HG03159 (cell line): ENCODE results near the gene DISC1.

Source experiments
- ATAC-seq: cut with Tn5 transposase; IDR thresholded peaks from one replicate; pipeline ENCODE4 v1.9.1; 2021; ENCODE audit warnings: mild to moderate bottlenecking, moderate library complexity; ENCODE audit not compliant: unreplicated experiment

DISC1 gene

DNA sequence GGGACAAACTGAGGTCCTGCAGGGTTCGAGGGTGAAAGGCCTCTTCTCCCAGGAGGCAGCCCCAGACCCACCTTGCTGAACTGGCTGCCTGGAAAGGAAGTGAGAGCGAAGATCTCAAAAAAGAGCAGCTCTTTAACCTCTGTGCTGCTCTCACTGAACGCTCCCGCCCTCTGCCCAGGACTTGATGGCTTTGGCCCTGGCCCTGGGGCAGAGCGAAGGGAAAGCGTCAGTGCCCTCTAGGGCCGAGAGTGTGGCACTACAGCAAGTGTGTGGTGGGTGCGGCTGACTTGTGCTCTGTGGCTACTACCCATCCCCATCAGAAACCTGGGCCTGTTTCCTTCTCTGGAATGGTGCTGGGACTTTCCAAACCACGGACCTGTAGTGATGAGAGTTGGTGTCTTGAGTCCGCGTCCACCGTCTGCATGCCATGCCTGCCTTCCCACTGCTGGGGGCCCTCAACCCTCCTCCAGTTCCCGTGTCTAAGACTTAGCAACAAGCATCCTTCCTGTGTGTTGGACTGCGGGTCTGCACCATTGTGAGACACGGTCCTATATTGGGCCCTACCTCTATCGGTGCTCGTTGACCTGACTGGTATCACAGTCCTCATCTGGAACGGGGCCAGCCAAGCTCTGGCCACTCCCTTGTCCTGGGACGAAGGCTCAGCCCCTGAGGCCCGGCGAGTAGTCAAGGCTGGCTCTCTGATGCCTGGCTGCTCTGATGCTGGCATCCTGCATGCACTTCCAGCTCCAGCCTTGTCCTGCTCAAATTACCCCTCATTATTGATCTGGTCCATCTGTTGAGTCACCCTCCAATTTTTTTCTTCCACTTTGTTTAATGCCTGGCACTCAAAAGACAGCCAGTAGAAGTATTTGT lies 180.3 kb downstream of the DISC1 start:
- peak; percentile 96 for ATAC-seq

DNA sequence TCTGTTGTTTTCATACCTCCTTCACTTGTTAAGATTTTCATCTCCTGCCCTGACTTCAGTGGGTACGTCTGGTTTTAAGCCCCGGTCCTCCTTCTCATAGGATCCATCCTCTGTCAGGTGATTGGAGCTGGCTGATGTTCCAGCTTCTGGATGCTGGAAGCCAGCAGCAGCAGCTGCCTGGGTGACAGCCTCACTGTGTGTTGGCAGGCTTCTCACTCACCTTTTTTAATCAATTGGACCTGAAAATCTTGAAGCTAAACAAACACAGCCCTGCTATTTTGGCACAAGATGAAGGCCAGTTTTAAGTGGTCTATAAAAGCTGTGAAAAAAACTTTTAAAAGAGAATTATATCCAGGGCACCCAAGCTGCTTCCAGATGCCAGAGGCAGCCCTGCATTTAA lies 181.0 kb downstream of the DISC1 start:
- no peak for ATAC-seq

- no peak for ATAC-seq
Measured at GRCh38 chr1:231808116-231808515, 181.5 kb downstream of the DISC1 start.

DNA sequence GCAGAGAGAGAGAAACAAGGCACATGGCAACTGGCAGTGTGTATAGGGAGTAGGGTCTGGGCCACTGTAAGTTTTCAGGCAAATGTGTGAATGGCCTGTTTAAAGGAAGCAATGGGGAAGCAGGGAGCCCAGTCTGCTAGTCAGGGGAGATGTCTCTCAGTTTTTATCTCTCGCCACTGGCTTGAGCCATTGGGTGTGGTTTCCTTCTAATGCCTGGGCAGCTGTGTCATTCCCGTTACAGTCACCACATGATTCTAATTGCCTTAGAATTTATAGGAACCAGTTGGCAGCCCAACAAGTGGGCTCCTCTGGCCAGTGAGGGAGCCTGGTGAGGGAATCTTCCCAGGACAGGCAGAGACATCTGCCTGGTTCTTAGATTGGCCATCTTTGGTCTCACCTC lies 182.4 kb downstream of the DISC1 start:
- no peak for ATAC-seq

- no peak for ATAC-seq
Measured at GRCh38 chr1:231810415-231810814, 183.8 kb downstream of the DISC1 start.

- ATAC-seq = no peak
Measured at GRCh38 chr1:231814021-231814420, 187.4 kb downstream of the DISC1 start.

GRCh38 chr1:231814521-231814920 lies 187.9 kb downstream of the DISC1 start:
- ATAC-seq = no peak

GRCh38 chr1:231817801-231818200 lies 191.2 kb downstream of the DISC1 start:
- ATAC-seq = no peak

GRCh38 chr1:231818337-231818736 lies 191.7 kb downstream of the DISC1 start:
- ATAC-seq = no peak

DNA sequence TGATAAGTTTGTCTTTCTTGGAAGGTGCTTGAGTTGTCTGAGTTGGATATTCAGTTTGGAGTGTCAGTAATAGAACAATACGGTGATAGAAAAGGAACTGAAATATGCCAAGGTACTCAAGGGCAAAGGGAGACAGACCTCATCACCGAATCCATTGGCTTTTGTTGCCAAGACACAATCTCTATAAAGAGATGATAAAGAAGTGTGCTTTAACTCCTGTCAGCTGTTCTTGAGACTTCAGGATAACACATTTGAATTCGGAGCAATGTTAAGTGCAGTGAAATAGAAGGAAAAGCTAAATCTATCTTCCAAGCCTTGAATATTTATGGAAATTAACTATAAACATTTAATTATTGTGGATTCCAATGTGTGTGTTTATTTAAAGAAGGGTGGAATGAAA lies 194.7 kb downstream of the DISC1 start:
- ATAC-seq = no peak

DNA sequence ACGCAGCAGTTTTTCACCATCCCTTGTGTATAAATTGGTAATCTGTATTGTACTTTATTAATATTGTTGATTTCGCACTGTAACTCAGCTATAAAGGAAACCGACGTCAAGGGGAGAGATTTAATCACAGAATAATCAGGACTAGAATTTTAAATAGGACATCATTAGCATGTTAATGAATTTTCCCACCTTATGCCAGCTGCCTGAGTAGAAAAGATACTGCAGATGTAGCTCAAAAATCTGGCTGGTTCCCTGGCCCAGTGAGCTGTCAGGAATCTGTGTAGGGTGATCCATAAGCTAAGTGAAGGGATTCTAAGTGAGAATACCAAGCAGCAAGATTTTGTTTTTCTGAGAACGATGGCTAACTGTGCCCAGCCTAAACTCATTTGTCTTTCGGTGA lies 195.5 kb downstream of the DISC1 start:
- ATAC-seq = no peak

- no peak for ATAC-seq
Measured at GRCh38 chr1:231826566-231826965, 200.0 kb downstream of the DISC1 start.

- no peak for ATAC-seq
Measured at GRCh38 chr1:231827337-231828105, 200.9 kb downstream of the DISC1 start.

DNA sequence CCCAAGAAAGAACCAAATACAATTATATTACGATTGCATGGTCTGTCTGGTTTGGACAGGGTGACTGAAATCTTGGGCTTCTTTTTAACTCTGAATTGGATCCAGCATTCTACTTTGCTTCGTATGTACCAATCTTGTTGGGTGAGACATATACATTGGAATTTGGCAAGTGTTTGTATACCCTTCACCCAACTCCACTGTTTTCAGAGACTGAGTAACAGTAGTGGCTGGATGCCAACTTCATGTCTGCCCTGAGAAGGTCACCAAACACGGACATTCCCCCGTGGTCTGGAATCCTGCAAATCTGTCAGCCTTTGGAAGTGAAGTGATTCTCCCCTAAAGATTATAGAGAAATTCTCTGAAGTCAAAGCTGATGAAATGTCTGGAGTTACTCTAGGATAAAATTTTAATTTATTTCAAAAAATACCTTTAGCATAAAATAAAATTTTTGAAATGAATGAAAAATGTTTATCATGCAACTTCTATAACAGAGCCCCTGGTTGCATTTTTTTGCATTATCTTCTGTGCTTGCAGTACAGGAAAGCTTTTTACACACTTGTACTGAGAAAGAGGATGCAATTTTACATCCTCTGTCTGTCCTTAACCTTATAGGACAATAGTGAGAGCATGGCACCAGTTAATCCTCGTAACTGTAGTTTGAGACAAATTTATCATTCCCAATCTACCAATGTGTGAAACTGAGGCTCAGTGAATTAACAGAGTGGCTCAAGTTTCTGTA lies 201.8 kb downstream of the DISC1 start:
- ATAC-seq = no peak

DNA sequence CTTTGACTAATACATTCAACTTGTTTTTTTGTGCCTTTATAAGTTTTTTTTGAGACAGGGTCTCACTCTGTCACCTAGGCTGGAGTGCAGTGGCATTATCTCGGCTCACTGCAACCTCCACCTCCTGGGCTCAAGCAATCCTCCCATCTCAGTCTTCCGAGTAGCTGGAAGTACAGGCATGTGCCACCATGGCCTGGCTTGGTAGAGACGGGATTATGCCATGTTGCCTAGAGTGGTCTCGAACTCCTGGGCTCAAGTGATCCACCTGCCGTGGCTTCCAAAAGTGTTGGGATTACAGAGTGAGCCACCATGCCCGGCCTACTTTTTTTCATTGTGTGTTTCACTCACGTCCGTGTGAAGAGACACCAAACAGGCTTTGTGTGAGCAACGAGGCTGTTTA lies 202.7 kb downstream of the DISC1 start:
- ATAC-seq = no peak

DNA sequence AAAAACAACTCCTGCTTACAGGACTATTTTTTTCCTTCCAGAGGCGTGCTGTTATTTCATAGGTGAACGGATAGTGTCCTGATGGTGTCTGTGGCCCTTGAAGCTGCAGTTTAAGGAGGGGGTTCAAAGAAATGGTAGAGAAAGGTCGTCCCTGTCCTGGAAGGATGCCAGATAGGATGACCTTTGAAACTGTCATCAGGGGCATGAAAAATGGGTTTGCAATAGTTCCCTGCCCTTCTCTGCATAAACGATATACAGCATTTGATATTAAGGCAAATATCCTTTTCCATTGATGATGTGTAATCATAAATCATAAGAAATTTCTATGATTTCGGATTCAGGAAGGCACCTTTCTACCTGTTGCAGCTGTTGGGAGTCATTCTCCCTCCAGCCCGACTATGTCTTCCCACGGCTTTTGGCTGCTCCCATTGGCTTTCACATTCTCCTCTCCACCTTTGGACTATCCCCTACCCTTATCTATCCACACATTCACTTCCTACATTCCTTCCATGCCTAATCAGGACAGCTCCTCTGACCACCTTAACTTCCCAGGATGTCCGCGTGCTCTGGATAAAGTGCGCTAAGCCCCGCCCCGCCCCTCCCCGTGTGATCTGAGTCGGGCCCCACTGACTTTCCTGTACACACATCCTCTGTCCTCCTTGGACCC lies 209.8 kb downstream of the DISC1 start:
- no peak for ATAC-seq

- ATAC-seq = no peak
Measured at GRCh38 chr1:231838521-231838920, 211.9 kb downstream of the DISC1 start.

- no peak for ATAC-seq
Measured at GRCh38 chr1:231839999-231840398, 213.4 kb downstream of the DISC1 start.

GRCh38 chr1:231841616-231842344 lies 215.2 kb downstream of the DISC1 start:
- ATAC-seq = no peak

DNA sequence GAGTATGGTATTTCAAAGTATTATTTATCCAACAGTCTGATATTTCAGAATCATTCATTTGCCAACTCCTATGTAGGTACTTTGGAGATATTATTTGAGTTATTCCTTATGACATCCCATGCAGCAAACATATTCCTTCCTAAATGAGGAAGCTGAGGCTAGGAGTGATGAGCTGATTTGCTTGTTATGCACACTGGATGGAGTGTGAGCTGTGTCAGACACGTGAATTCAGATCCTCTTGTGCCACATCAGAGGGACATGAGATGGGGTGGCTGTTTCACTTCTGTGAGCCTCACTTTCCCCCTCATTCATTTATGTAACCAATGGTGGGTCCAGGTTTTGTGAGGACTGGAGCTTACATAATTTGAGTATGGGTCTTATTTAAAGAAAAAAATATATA lies 215.9 kb downstream of the DISC1 start:
- ATAC-seq = no peak
